Kidney capillary endothelial cell (primary cell): Measurements from ENCODE around the gene ACBD3.

Experiments used
- DNase-seq: peaks from one replicate; pipeline ENCODE4 v3.0.0-alpha.2; 2018; ENCODE audit warnings: low spot score

ACBD3 gene

GRCh38 chr1:226111883-226112261 is 74.7 kb downstream of the ACBD3 start:
- no peak for DNase-seq

GRCh38 chr1:226111098-226111882 is 75.3 kb downstream of the ACBD3 start:
- DNase-seq, result no peak

GRCh38 chr1:226110249-226111097 is 76.1 kb downstream of the ACBD3 start:
- DNase-seq, result peak; percentile 73

- peak; percentile 82 for DNase-seq
Measured at GRCh38 chr1:226109829-226110248, 76.7 kb downstream of the ACBD3 start.

- no peak for DNase-seq
Measured at GRCh38 chr1:226108935-226109828, 77.4 kb downstream of the ACBD3 start.

GRCh38 chr1:226107471-226108460 is 78.8 kb downstream of the ACBD3 start:
- no peak for DNase-seq

- DNase-seq, result peak; percentile 72
Measured at GRCh38 chr1:226104671-226105121, 81.8 kb downstream of the ACBD3 start.

GRCh38 chr1:226100436-226101391 is 85.8 kb downstream of the ACBD3 start:
- DNase-seq, result no peak

GRCh38 chr1:226098870-226099835 is 87.4 kb downstream of the ACBD3 start:
- DNase-seq, result no peak

GRCh38 chr1:226097866-226098625 is 88.5 kb downstream of the ACBD3 start:
- no peak for DNase-seq

GRCh38 chr1:226095286-226095685 is 91.3 kb downstream of the ACBD3 start:
- DNase-seq, result no peak
